NCI-H345 (cell line): Measurements from ENCODE around the gene TIPARP.

Experiments
- DNase-seq: peaks from one replicate; lab custom pipeline; 2025; lab: John Stamatoyannopoulos, UW

Gene TIPARP

GRCh38 chr3:156741935-156742334, 67.5 kb downstream of the TIPARP start:
- no peak for DNase-seq

GRCh38 chr3:156742401-156742800, 68.0 kb downstream of the TIPARP start:
- no peak for DNase-seq

DNA sequence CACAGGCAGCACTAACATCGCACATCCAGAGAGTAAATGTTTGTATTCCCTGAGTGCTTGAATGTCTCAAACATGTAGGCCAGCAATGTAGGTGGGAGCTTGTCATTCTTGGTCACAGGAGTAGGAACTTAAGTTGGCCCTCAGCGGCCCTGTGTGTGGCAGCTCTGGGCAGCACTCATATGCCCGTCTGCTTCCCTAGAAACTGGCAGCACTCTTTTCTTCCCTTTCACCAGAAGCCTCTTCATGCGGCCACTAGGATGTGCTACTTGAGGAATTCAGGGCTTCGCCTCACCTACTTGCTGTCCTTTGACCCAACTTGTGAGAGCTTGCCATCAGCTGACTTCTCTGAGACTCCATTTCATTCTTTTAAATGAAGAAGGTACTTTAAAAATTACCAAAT, 69.5 kb downstream of the TIPARP start:
- no peak for DNase-seq

DNA sequence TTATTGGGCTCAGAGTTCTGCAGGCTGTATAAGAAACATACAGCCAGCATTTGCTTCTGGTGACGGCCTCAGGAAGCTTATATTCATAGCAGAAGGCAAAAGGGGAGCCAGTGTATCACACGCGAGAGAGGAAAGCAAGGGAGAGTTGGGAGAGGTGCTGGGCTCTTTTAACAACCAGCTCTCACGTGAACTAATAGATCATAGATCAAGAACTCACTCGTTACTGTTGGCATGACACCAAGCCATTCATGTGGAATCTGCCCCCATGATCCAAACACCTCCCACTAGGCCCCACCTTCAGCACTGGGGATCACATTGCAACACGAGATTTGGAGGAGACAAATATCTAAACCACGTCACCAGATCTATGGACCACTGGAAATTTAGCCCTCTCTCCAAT, 70.2 kb downstream of the TIPARP start:
- DNase-seq: no peak

GRCh38 chr3:156745766-156746165, 71.4 kb downstream of the TIPARP start:
- DNase-seq: no peak

DNA sequence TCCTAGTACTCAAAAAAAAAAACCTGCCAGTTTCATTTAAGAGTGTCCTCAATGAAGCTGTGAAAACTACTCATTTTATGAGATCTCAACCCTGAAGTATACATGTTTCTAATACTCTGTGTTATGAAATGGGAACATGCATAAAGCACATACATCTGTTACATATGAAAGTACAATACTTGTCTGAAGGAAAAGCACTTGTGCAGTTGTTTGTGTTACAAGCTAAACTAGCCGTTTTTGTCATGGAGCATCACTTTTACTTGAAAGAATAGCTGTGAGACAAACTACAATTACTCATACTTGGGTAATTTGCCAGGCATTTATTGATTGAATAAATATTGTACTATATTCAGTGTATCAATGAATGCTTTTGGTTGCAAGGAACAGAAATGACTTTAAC, 72.7 kb downstream of the TIPARP start:
- DNase-seq: no peak

- no peak for DNase-seq
Observed at GRCh38 chr3:156749244-156749643, 74.9 kb downstream of the TIPARP start.

DNA sequence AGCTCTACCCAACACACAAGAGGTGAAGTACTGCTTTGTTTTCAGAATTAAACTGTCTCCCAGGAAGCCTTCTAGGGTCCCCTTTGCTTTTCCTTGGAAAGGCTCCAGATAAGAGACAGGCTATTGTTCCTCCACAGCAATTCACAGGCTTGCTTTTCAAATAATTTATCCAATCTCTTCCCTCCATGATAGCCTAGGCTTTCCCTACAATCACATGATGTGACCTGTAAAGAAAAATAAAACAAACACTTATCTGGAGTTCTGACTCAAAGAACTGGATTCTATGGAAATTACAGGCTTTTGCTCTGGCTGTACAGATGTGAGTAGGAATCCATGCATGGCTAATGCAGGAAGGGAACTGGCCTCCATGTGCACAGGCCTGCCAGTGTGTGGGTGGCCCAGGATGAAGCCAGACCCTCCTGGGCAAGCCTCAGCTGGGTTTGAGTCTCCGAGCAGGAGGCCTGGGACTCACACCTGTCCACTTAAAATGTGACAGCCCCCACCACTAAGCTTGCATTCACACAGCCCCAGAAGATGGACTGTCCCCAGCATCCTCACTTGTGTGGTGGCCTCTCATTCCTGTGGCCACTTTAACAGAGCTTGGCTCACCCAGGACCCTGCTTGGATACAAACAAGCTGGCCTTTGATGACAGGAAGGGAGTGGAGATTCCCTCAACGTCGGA, 75.9 kb downstream of the TIPARP start:
- peak; percentile 65 for DNase-seq

- DNase-seq: no peak
Observed at GRCh38 chr3:156750874-156751245, 76.5 kb downstream of the TIPARP start.

DNA sequence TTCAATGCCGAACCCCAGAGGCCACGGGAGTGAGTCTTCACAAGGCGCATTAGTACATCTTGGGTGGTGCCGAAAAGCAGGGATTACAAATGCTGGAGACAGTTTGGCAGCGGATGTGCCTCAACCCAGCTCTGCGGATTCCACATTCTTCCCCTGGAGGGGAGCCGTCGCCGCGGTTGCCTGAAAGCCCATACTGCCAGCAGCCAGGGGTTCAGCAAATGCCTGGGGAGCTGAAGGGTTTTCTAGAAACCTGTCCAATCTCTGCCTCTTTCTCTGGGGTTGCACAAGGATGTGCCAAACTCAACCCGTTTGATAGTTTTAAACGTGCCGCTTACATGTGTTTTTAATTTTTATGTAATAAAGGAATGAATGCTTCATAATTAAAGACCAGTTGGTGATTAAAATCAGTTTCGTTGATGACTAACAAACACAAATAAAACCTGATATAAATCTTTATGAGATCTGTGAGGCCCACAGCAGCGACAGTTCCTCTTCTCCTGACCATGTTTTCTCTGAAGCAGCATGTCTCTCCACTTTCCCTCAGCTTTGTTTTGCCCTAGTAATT, 77.2 kb downstream of the TIPARP start:
- no peak for DNase-seq
